Measurements from ENCODE around the gene SMIM45.

DNA sequence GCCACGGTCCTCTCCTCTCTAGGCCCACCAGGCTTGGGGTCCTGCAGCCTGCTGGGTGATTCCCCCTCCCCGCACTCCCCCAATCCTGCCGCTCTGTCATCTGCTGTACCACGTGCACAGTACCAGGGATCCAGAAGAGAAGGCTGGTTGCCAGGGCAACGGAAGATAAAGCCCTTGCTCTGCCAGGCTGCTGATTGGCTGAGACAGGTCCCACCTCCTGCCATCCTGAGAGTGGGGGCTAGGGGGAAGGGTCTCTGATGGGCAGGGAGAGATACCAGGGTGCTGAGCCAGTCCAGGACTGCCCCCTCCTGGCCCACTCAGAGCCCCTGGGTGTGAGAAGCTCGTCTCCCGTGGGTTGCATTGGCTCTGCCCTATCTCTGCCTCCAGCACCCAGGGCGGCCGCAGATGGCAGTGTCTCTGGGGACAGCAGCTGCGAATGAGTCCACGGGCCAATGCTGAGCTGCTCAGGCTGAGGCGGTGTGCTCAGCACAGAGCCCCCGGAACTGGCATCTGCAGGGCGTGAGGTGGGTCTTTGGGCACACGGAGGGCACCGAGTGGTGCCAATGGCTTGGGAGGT, at the start of gene SMIM45:
- TF ChIP-seq EZH2 (IDR thresholded peaks at IDR 0.05), result no peak
- no peak for TF ChIP-seq POLR2AphosphoS5 (IDR thresholded peaks at IDR 0.05; ENCODE audit: borderline replicate concordance, low read depth, low read length)
- TF ChIP-seq FOXP2 (optimal IDR thresholded peaks at IDR 0.05; ENCODE audit: control extremely low read depth, extremely low read length, insufficient read depth), result no peak
